BLaER1 treated with 17β-estradiol and CSF1 and Interleukin-3, amounts not matched to agents 10 nM and 100 nM (cell line): Measurements from ENCODE around the gene RASGRP4.

ENCODE experiments used
- H3K27ac ChIP-seq, 11 experiments: shearing (Covaris generic); formaldehyde crosslinking; 2 replicates each; pipeline ENCODE4 v1.8.1; 2022
- H3K27me3 ChIP-seq, 11 experiments: shearing (Covaris generic); formaldehyde crosslinking; 2 replicates each; pipeline ENCODE4 v1.8.1; 2022
- H3K36me3 ChIP-seq, 11 experiments: shearing (Covaris generic); formaldehyde crosslinking; 2 replicates each; pipeline ENCODE4 v1.8.1; 2022
- H3K4me1 ChIP-seq, 10 experiments: shearing (Covaris generic); formaldehyde crosslinking; 2 replicates each; pipeline ENCODE4 v1.8.1; 2022
- H3K4me2 ChIP-seq, 11 experiments: shearing (Covaris generic); formaldehyde crosslinking; 2 replicates each; pipeline ENCODE4 v1.8.1; 2022
- H3K4me3 ChIP-seq, 10 experiments: shearing (Covaris generic); formaldehyde crosslinking; 2 replicates each; pipeline ENCODE4 v1.8.1; 2022
- H3K9ac ChIP-seq, 11 experiments: shearing (Covaris generic); formaldehyde crosslinking; 2 replicates each; pipeline ENCODE4 v1.8.1; 2022
- H3K9me3 ChIP-seq, 11 experiments: shearing (Covaris generic); formaldehyde crosslinking; replicated peaks in 1 of 11; 2 replicates each; pipeline ENCODE4 v1.8.1; 2022
- H4K20me1 ChIP-seq, 11 experiments: shearing (Covaris generic); formaldehyde crosslinking; 2 replicates each; pipeline ENCODE4 v1.8.1; 2022
- Cebpa-rat ChIP-seq, 11 experiments: shearing (Covaris generic); IDR thresholded peaks; 2 replicates each; pipeline ENCODE4 v1.8.1; 2022

RASGRP4 gene

GRCh38 chr19:38386971-38387549, 39.0 kb downstream of the RASGRP4 start:
- Histone ChIP-seq H3K4me1 (peaks cover 29 to 49% (median 36%) of the 10 kb centered on the region in 10 experiments), H3K27ac (peak overlapping the region in 3 of 11 experiments; percentile 44 to 61 (median 47); a peak in 6 of 22 replicates), H3K4me2 (peak overlapping the region; percentile 77 to 95 (median 92)), H4K20me1 (peaks cover 47 to 79% (median 65%) of the 10 kb centered on the region in 11 experiments; a peak in 21 of 22 replicates), H3K9ac (peak overlapping the region in 10 of 11 experiments; percentile 29 to 67 (median 62); a peak in 20 of 22 replicates), H3K36me3 (peaks cover 25 to 46% (median 44%) of the 10 kb centered on the region in 11 experiments), H3K4me3 (peak overlapping the region; percentile 57 to 68 (median 61)), H3K27me3 (peaks cover 56 to 93% (median 89%) of the 10 kb centered on the region in 11 experiments), H3K9me3 (no peaks in the 10 kb centered on the region)
- no peak for TF ChIP-seq Cebpa-rat (IDR thresholded peaks at IDR 0.05)

GRCh38 chr19:38386300-38386970, 39.6 kb downstream of the RASGRP4 start:
- H3K4me1 ChIP-seq: peaks cover 29 to 49% (median 36%) of the 10 kb centered on the region in 10 experiments
- H3K27ac ChIP-seq: no peak overlapping the region
- peaks cover 49 to 79% (median 69%) of the 10 kb centered on the region in 11 experiments; a peak in 21 of 22 replicates for H4K20me1 ChIP-seq
- peaks cover 31 to 52% (median 50%) of the 10 kb centered on the region in 11 experiments for H3K36me3 ChIP-seq
- peak overlapping the region; percentile 77 to 95 (median 92) for H3K4me2 ChIP-seq
- H3K4me3 ChIP-seq: peak overlapping the region; percentile 57 to 68 (median 61); a peak in 17 of 20 replicates
- H3K27me3 ChIP-seq: peaks cover 50 to 87% (median 83%) of the 10 kb centered on the region in 11 experiments
- no peak for TF ChIP-seq Cebpa-rat (IDR thresholded peaks at IDR 0.05)
- peak overlapping the region in 10 of 11 experiments; percentile 29 to 67 (median 62); a peak in 14 of 22 replicates for H3K9ac ChIP-seq
- H3K9me3 ChIP-seq: no peaks in the 10 kb centered on the region

- Histone ChIP-seq H3K27ac (no peak overlapping the region), H4K20me1 (peaks cover 55 to 84% (median 75%) of the 10 kb centered on the region in 11 experiments; a peak in 21 of 22 replicates), H3K4me1 (peaks cover 29 to 49% (median 36%) of the 10 kb centered on the region in 10 experiments), H3K27me3 (peaks cover 44 to 81% (median 77%) of the 10 kb centered on the region in 11 experiments), H3K9ac (no peak overlapping the region), H3K4me3 (peak overlapping the region in 3 of 10 experiments; percentile 63 to 68 (median 64); a peak in 1 of 20 replicates), H3K36me3 (peaks cover 37 to 58% (median 56%) of the 10 kb centered on the region in 11 experiments), H3K9me3 (no peaks in the 10 kb centered on the region), H3K4me2 (peak overlapping the region; percentile 77 to 95 (median 92))
- TF ChIP-seq Cebpa-rat (IDR thresholded peaks at IDR 0.05): no peak
Measured at GRCh38 chr19:38385804-38386257, 40.2 kb downstream of the RASGRP4 start.

- peaks cover 57 to 88% (median 79%) of the 10 kb centered on the region in 11 experiments; a peak in 21 of 22 replicates for H4K20me1 ChIP-seq
- no peak for TF ChIP-seq Cebpa-rat (IDR thresholded peaks at IDR 0.05)
- H3K4me2 ChIP-seq: peak overlapping the region; percentile 77 to 95 (median 92); a peak in 19 of 22 replicates
- H3K27me3 ChIP-seq: peaks cover 41 to 75% (median 71%) of the 10 kb centered on the region in 11 experiments
- no peak overlapping the region for H3K27ac ChIP-seq
- H3K36me3 ChIP-seq: peaks cover 43 to 64% (median 61%) of the 10 kb centered on the region in 11 experiments
- H3K9ac ChIP-seq: no peak overlapping the region
- no peaks in the 10 kb centered on the region for H3K9me3 ChIP-seq
- no peak overlapping the region for H3K4me3 ChIP-seq
- peaks cover 29 to 49% (median 36%) of the 10 kb centered on the region in 10 experiments for H3K4me1 ChIP-seq
Measured at GRCh38 chr19:38385057-38385803, 40.8 kb downstream of the RASGRP4 start.

- Histone ChIP-seq H3K4me1 (peaks cover 29 to 49% (median 36%) of the 10 kb centered on the region in 10 experiments), H3K9me3 (no peaks in the 10 kb centered on the region), H3K27me3 (peaks cover 36 to 67% (median 63%) of the 10 kb centered on the region in 11 experiments), H4K20me1 (peaks cover 61 to 95% (median 87%) of the 10 kb centered on the region in 11 experiments; a peak in 21 of 22 replicates), H3K4me3 (no peak overlapping the region), H3K27ac (no peak overlapping the region), H3K9ac (no peak overlapping the region), H3K36me3 (peaks cover 51 to 73% (median 69%) of the 10 kb centered on the region in 11 experiments), H3K4me2 (peak overlapping the region in 4 of 11 experiments; percentile 77 to 95 (median 88); a peak in 2 of 22 replicates)
- no peak for TF ChIP-seq Cebpa-rat (IDR thresholded peaks at IDR 0.05)
Measured at GRCh38 chr19:38384209-38385027, 41.6 kb downstream of the RASGRP4 start.

- peaks cover 57 to 79% (median 76%) of the 10 kb centered on the region in 11 experiments for H3K36me3 ChIP-seq
- H3K27me3 ChIP-seq: peaks cover 29 to 60% (median 57%) of the 10 kb centered on the region in 11 experiments
- TF ChIP-seq Cebpa-rat (IDR thresholded peaks at IDR 0.05): no peak
- no peak overlapping the region for H3K9ac ChIP-seq
- peaks cover 66 to 95% (median 89%) of the 10 kb centered on the region in 11 experiments; a peak in 21 of 22 replicates for H4K20me1 ChIP-seq
- no peak overlapping the region for H3K27ac ChIP-seq
- H3K4me3 ChIP-seq: no peak overlapping the region
- no peak overlapping the region for H3K4me2 ChIP-seq
- H3K4me1 ChIP-seq: peaks cover 23 to 42% (median 31%) of the 10 kb centered on the region in 10 experiments
- H3K9me3 ChIP-seq: no peaks in the 10 kb centered on the region
Measured at GRCh38 chr19:38383743-38384142, 42.3 kb downstream of the RASGRP4 start.

GRCh38 chr19:38383184-38383583, 42.8 kb downstream of the RASGRP4 start:
- peaks cover 21 to 38% (median 29%) of the 10 kb centered on the region in 10 experiments for H3K4me1 ChIP-seq
- no peak for TF ChIP-seq Cebpa-rat (IDR thresholded peaks at IDR 0.05)
- no peaks in the 10 kb centered on the region for H3K9me3 ChIP-seq
- H3K27me3 ChIP-seq: peaks cover 25 to 55% (median 51%) of the 10 kb centered on the region in 11 experiments
- no peak overlapping the region for H3K4me3 ChIP-seq
- H3K27ac ChIP-seq: no peak overlapping the region
- peaks cover 66 to 99% (median 93%) of the 10 kb centered on the region in 11 experiments; a peak in 21 of 22 replicates for H4K20me1 ChIP-seq
- peaks cover 62 to 85% (median 80%) of the 10 kb centered on the region in 11 experiments for H3K36me3 ChIP-seq
- no peak overlapping the region for H3K9ac ChIP-seq
- no peak overlapping the region for H3K4me2 ChIP-seq
